ENCODE data around the gene CDH26. TPM values are rescaled to one million over a fixed set of nuclear protein-coding genes. Genes with fewer than 3 reads are reported as not detected.
A peak's percentile ranks its signal among the peaks of the same experiment; 100 is the strongest.
"Not testable (repeated sequence)": the region's sequence is repeated elsewhere in the genome, so short reads cannot be mapped to it uniquely, and the experiment has no call there.

CDH26 gene
- total RNA-seq, 2 experiments from 2014 or later = 0.52 to 0.66 TPM

GRCh38 chr20:60034231-60035110 lies 76.2 kb downstream of the CDH26 start:
- no peak overlapping the region for H3K27ac Mint-ChIP-seq
- no peak for DNase-seq
- no peaks in the 10 kb centered on the region for H3K9me3 Mint-ChIP-seq
- no peaks in the 10 kb centered on the region for H3K4me1 Mint-ChIP-seq
- peaks cover 4% of the 10 kb centered on the region for H3K27me3 Mint-ChIP-seq
- H3K4me3 Mint-ChIP-seq = no peak overlapping the region
- H3K36me3 Mint-ChIP-seq = peaks cover 2% of the 10 kb centered on the region

GRCh38 chr20:60035486-60035885 lies 77.3 kb downstream of the CDH26 start:
- DNase-seq = no peak
- Mint-ChIP-seq H3K27ac (no peak overlapping the region), H3K27me3 (peaks cover 4% of the 10 kb centered on the region), H3K4me1 (no peaks in the 10 kb centered on the region), H3K9me3 (no peaks in the 10 kb centered on the region), H3K4me3 (no peak overlapping the region), H3K36me3 (peaks cover 2% of the 10 kb centered on the region)

GRCh38 chr20:60036346-60036745 lies 78.1 kb downstream of the CDH26 start:
- Mint-ChIP-seq H3K36me3 (peaks cover 2% of the 10 kb centered on the region), H3K27ac (peak overlapping the region; percentile 36), H3K4me1 (no peaks in the 10 kb centered on the region), H3K9me3 (no peaks in the 10 kb centered on the region), H3K27me3 (peaks cover 4% of the 10 kb centered on the region), H3K4me3 (no peak overlapping the region)
- DNase-seq = no peak

- no peak for DNase-seq
- peaks cover 4% of the 10 kb centered on the region for H3K27me3 Mint-ChIP-seq
- H3K4me3 Mint-ChIP-seq = no peak overlapping the region
- no peaks in the 10 kb centered on the region for H3K4me1 Mint-ChIP-seq
- H3K9me3 Mint-ChIP-seq = no peaks in the 10 kb centered on the region
- H3K27ac Mint-ChIP-seq = no peak overlapping the region
- peaks cover 2% of the 10 kb centered on the region for H3K36me3 Mint-ChIP-seq
Observed at GRCh38 chr20:60036746-60037499, 78.7 kb downstream of the CDH26 start.

- no peak for DNase-seq
- H3K9me3 Mint-ChIP-seq = no peaks in the 10 kb centered on the region
- peaks cover 2% of the 10 kb centered on the region for H3K36me3 Mint-ChIP-seq
- no peak overlapping the region for H3K27ac Mint-ChIP-seq
- peaks cover 4% of the 10 kb centered on the region for H3K27me3 Mint-ChIP-seq
- no peak overlapping the region for H3K4me3 Mint-ChIP-seq
- no peaks in the 10 kb centered on the region for H3K4me1 Mint-ChIP-seq
Observed at GRCh38 chr20:60038400-60039008, 80.3 kb downstream of the CDH26 start.

GRCh38 chr20:60039526-60039925 lies 81.3 kb downstream of the CDH26 start:
- Mint-ChIP-seq H3K27me3 (peaks cover 6% of the 10 kb centered on the region), H3K9me3 (no peaks in the 10 kb centered on the region), H3K27ac (no peak overlapping the region), H3K36me3 (peaks cover 2% of the 10 kb centered on the region), H3K4me1 (no peaks in the 10 kb centered on the region), H3K4me3 (no peak overlapping the region)
- no peak for DNase-seq

- Mint-ChIP-seq H3K36me3 (peaks cover 2% of the 10 kb centered on the region), H3K27me3 (peaks cover 8% of the 10 kb centered on the region), H3K4me1 (no peaks in the 10 kb centered on the region), H3K9me3 (no peaks in the 10 kb centered on the region), H3K4me3 (no peak overlapping the region), H3K27ac (no peak overlapping the region)
- DNase-seq = no peak
Observed at GRCh38 chr20:60040471-60041162, 82.4 kb downstream of the CDH26 start.

- not testable (repeated sequence) for H3K27ac Mint-ChIP-seq, H3K27me3 Mint-ChIP-seq, H3K4me3 Mint-ChIP-seq, H3K4me1 Mint-ChIP-seq, H3K9me3 Mint-ChIP-seq, H3K36me3 Mint-ChIP-seq, DNase-seq
Observed at GRCh38 chr20:60041436-60042165, 83.4 kb downstream of the CDH26 start.

- H3K9me3 Mint-ChIP-seq = no peaks in the 10 kb centered on the region
- H3K27me3 Mint-ChIP-seq = peaks cover 4% of the 10 kb centered on the region
- DNase-seq = no peak
- H3K4me3 Mint-ChIP-seq = no peak overlapping the region
- no peak overlapping the region for H3K27ac Mint-ChIP-seq
- no peaks in the 10 kb centered on the region for H3K4me1 Mint-ChIP-seq
- no peaks in the 10 kb centered on the region for H3K36me3 Mint-ChIP-seq
Observed at GRCh38 chr20:60043435-60043834, 85.2 kb downstream of the CDH26 start.

GRCh38 chr20:60046011-60046413 lies 87.8 kb downstream of the CDH26 start:
- no peaks in the 10 kb centered on the region for H3K4me1 Mint-ChIP-seq
- H3K27ac Mint-ChIP-seq = peak overlapping the region; percentile 40
- H3K9me3 Mint-ChIP-seq = no peaks in the 10 kb centered on the region
- H3K27me3 Mint-ChIP-seq = peaks cover 4% of the 10 kb centered on the region
- H3K36me3 Mint-ChIP-seq = no peaks in the 10 kb centered on the region
- no peak overlapping the region for H3K4me3 Mint-ChIP-seq
- no peak for DNase-seq

- DNase-seq = no peak
- no peak overlapping the region for H3K4me3 Mint-ChIP-seq
- no peaks in the 10 kb centered on the region for H3K4me1 Mint-ChIP-seq
- H3K27ac Mint-ChIP-seq = no peak overlapping the region
- H3K9me3 Mint-ChIP-seq = no peaks in the 10 kb centered on the region
- no peaks in the 10 kb centered on the region for H3K36me3 Mint-ChIP-seq
- H3K27me3 Mint-ChIP-seq = peaks cover 4% of the 10 kb centered on the region
Observed at GRCh38 chr20:60046436-60046835, 88.2 kb downstream of the CDH26 start.

- H3K9me3 Mint-ChIP-seq = no peaks in the 10 kb centered on the region
- peaks cover 4% of the 10 kb centered on the region for H3K27me3 Mint-ChIP-seq
- H3K27ac Mint-ChIP-seq = no peak overlapping the region
- DNase-seq = no peak
- H3K36me3 Mint-ChIP-seq = no peaks in the 10 kb centered on the region
- H3K4me1 Mint-ChIP-seq = no peaks in the 10 kb centered on the region
- H3K4me3 Mint-ChIP-seq = no peak overlapping the region
Observed at GRCh38 chr20:60046860-60047259, 88.6 kb downstream of the CDH26 start.

- Mint-ChIP-seq H3K27me3 (peaks cover 4% of the 10 kb centered on the region), H3K27ac (no peak overlapping the region), H3K4me3 (no peak overlapping the region), H3K4me1 (no peaks in the 10 kb centered on the region), H3K9me3 (no peaks in the 10 kb centered on the region), H3K36me3 (no peaks in the 10 kb centered on the region)
- no peak for DNase-seq
Observed at GRCh38 chr20:60048634-60049521, 90.7 kb downstream of the CDH26 start.
